Stimulated activated naive CD8-positive, alpha-beta T cell treated with anti-CD3 and anti-CD28 coated beads, Interleukin-15, amount 100 ng/mL, for 72 hours (primary cell): Measurements from ENCODE around the gene SNAP91.
"Not testable (repeated sequence)": the region's sequence is repeated elsewhere in the genome, so short reads cannot be mapped to it uniquely, and the experiment has no call there.

Experiments
- ATAC-seq: fragments of 150-1000 bp; cut with Tn5 transposase; 2 replicates; pipeline ENCODE4 v1.10.0; 2021; ENCODE audit warnings: mild to moderate bottlenecking, moderate library complexity
- DNase-seq, 2 donors: peaks; one replicate each; pipeline ENCODE4 v3.0.0; 2021 to 2022
- H3K27ac Mint-ChIP-seq, 2 donors: one replicate each; pipeline ENCODE4 v1.8.0; 2022; ENCODE audit warnings: mild to moderate bottlenecking in 2 of 2, mixed read lengths in 2 of 2, moderate library complexity in 2 of 2
- H3K27me3 Mint-ChIP-seq: one replicate; pipeline ENCODE4 v1.8.0; 2022; ENCODE audit warnings: mixed read lengths
- H3K4me1 Mint-ChIP-seq: one replicate; pipeline ENCODE4 v1.8.0; 2022; ENCODE audit warnings: mild to moderate bottlenecking, mixed read lengths
- H3K4me3 Mint-ChIP-seq, 2 donors: one replicate each; pipeline ENCODE4 v1.8.0; 2022; ENCODE audit warnings: mild to moderate bottlenecking in 2 of 2, mixed read lengths in 2 of 2, moderate library complexity in 1 of 2
- H3K9me3 Mint-ChIP-seq, 2 donors: one replicate each; pipeline ENCODE4 v1.8.0; 2022; ENCODE audit warnings: mixed read lengths in 2 of 2

SNAP91 gene

GRCh38 chr6:83597511-83597910 is 111.4 kb downstream of the SNAP91 start:
- Mint-ChIP-seq H3K4me3 (no peak overlapping the region), H3K4me1 (no peaks in the 10 kb centered on the region), H3K27me3 (peaks cover 8% of the 10 kb centered on the region), H3K9me3 (no peaks in the 10 kb centered on the region), H3K27ac (no peak overlapping the region)
- DNase-seq (no peak), ATAC-seq (no peak)

DNA sequence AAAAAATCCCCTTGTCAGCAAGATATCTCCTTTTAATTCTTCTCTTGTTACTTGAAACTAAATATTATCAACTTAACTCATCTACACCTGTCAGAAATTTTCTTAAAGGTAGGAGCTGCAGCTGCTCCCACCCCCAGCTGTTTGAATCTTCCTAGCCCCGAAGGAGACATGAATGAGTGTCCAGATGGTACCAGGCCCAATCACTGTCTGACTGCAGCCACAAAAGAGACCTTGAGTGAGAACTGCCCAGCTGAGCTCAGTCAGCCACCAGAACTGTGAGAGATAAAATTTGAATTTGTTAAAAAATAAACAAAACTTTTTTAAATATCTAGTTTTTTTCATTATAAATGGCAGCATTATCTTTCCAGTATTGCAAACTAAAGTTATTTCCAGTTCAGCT is 111.8 kb downstream of the SNAP91 start:
- DNase-seq (no peak), ATAC-seq (no peak)
- Mint-ChIP-seq H3K9me3 (no peaks in the 10 kb centered on the region), H3K27me3 (peaks cover 8% of the 10 kb centered on the region), H3K4me3 (no peak overlapping the region), H3K27ac (peak overlapping the region in 1 of 2 donors; percentile 5), H3K4me1 (no peaks in the 10 kb centered on the region)

- no peaks in the 10 kb centered on the region for H3K4me1 Mint-ChIP-seq
- no peak for ATAC-seq
- no peak overlapping the region for H3K4me3 Mint-ChIP-seq
- H3K27me3 Mint-ChIP-seq: peaks cover 8% of the 10 kb centered on the region
- H3K27ac Mint-ChIP-seq: no peak overlapping the region
- H3K9me3 Mint-ChIP-seq: no peaks in the 10 kb centered on the region
- no peak for DNase-seq
Observed at GRCh38 chr6:83594941-83595340, 114.0 kb downstream of the SNAP91 start.

DNA sequence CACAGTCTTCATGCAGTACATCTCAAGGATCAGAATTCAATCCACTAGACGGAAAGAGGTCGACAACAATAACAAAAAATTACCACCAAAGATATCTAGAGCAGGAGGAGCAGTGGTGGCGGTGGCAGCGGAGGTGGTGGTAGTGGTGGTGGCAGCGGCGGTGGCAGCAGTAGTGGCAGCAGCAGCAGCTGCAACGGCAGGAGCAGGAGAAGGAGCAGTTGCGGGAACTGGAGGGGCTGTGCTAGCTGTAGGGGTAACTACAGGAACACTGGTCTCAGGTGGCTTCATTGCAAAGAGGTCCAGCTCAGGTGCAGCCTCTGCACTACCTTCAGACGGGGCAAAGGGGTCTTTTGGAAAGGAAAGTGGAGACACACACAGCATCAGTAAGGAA is 115.5 kb downstream of the SNAP91 start:
- Mint-ChIP-seq H3K4me3 (no peak overlapping the region), H3K27ac (peak overlapping the region in 1 of 2 donors; percentile 2), H3K4me1 (no peaks in the 10 kb centered on the region), H3K9me3 (no peaks in the 10 kb centered on the region), H3K27me3 (peaks cover 13% of the 10 kb centered on the region)
- DNase-seq: no peak
- no peak for ATAC-seq

DNA sequence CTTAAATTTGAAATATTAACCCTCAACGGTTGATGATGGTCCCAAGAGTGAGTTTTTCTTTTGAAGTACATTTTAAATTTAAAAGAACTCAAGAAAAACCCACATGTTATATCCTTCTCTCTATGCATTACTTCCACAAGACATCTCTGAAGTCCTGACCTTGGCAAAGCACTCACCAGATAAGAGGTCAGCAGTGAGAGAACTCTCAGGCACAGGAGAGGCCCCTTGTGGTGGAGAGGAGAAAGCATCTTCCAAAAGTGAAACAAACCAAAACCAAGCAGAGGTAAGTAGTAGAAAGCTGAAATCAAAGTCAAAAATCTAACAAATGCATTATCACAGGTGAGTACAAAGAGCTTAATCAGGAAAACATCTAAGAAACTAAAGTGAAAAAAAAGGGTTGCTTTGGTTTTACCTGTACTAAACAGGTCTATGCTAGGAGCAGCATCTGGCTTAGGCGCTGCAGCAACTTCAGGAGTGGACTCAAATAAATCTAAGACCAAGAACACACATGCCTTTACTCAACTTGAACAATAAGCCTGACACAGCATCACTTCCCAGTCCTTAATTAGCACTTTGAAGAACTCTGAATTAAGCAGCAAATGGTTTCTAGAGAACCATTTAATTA is 116.0 kb downstream of the SNAP91 start:
- Mint-ChIP-seq H3K4me3 (no peak overlapping the region), H3K27me3 (peaks cover 14% of the 10 kb centered on the region), H3K4me1 (no peaks in the 10 kb centered on the region), H3K9me3 (no peaks in the 10 kb centered on the region), H3K27ac (peak overlapping the region in 1 of 2 donors; percentile 10)
- no peak for DNase-seq
- ATAC-seq: no peak

GRCh38 chr6:83590416-83590815 is 118.5 kb downstream of the SNAP91 start:
- Mint-ChIP-seq H3K4me3 (no peak overlapping the region), H3K4me1 (no peaks in the 10 kb centered on the region), H3K27me3 (peaks cover 14% of the 10 kb centered on the region), H3K27ac (no peak overlapping the region), H3K9me3 (no peaks in the 10 kb centered on the region)
- DNase-seq (no peak), ATAC-seq (no peak)

GRCh38 chr6:83589076-83589475 is 119.8 kb downstream of the SNAP91 start:
- ATAC-seq (no peak), DNase-seq (no peak)
- no peak overlapping the region for H3K27ac Mint-ChIP-seq
- H3K4me3 Mint-ChIP-seq: no peak overlapping the region
- H3K4me1 Mint-ChIP-seq: no peaks in the 10 kb centered on the region
- peaks cover 14% of the 10 kb centered on the region for H3K27me3 Mint-ChIP-seq
- no peaks in the 10 kb centered on the region for H3K9me3 Mint-ChIP-seq

DNA sequence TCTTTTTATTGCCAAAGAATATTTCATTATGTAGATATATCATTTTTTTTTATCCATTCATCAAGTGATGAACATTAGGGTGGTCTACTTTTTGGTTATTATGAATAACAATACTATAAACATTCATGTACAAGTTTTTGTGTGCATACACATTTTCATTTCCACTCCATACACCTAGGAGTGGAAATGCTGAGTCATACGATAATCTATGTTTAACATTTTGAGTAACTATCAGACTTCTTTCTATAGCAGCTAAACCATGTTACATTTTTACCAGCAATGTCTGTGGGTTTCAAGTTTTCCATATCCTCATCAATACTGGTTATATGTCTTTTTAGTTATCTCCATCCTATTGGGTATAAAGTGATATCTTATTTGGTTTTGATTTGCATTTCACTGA is 130.8 kb downstream of the SNAP91 start:
- H3K4me3 Mint-ChIP-seq: no peak overlapping the region
- H3K4me1 Mint-ChIP-seq: no peaks in the 10 kb centered on the region
- ATAC-seq (no peak), DNase-seq (no peak)
- no peak overlapping the region for H3K27ac Mint-ChIP-seq
- no peaks in the 10 kb centered on the region for H3K27me3 Mint-ChIP-seq
- no peaks in the 10 kb centered on the region for H3K9me3 Mint-ChIP-seq

GRCh38 chr6:83574783-83575182 is 134.1 kb downstream of the SNAP91 start:
- ATAC-seq: no peak
- no peak overlapping the region for H3K27ac Mint-ChIP-seq

GRCh38 chr6:83571663-83572185 is 137.2 kb downstream of the SNAP91 start:
- not testable (repeated sequence) for DNase-seq, H3K27me3 Mint-ChIP-seq, H3K4me3 Mint-ChIP-seq, H3K4me1 Mint-ChIP-seq, ATAC-seq, H3K27ac Mint-ChIP-seq, H3K9me3 Mint-ChIP-seq

More at GRCh38 chr6:83574783-83575182, 134.1 kb downstream of the SNAP91 start:
- Mint-ChIP-seq H3K4me3 (no peak overlapping the region), H3K9me3 (peaks cover 0 to 4% of the 10 kb centered on the region in 2 donors), H3K4me1 (no peaks in the 10 kb centered on the region), H3K27me3 (no peaks in the 10 kb centered on the region)
- no peak for DNase-seq

GRCh38 chr6:83558975-83559374 is 149.9 kb downstream of the SNAP91 start:
- no peak overlapping the region for H3K4me3 Mint-ChIP-seq
- ATAC-seq (no peak), DNase-seq (no peak)
- peaks cover 9 to 15% of the 10 kb centered on the region in 2 donors for H3K9me3 Mint-ChIP-seq
- no peaks in the 10 kb centered on the region for H3K27me3 Mint-ChIP-seq
- no peaks in the 10 kb centered on the region for H3K4me1 Mint-ChIP-seq
- H3K27ac Mint-ChIP-seq: no peak overlapping the region

DNA sequence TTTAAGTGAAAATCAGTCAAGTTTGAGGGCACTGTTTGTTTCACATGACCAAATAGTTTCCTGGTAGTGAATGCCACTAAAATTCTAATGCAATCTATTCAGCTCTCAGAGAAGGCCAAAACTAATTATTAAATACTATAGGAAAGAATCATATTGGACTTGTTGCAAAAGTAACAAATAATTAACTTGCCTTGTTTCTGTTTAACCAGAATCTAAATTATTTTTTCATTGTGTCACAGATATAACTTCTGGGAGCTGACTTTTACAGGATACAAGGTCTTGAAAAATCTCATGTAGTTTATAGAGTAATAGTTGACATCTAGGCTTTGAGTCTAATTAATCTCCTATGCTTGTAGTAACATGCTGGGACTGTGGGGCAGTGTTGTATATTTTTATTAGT is 152.0 kb downstream of the SNAP91 start:
- ATAC-seq: no peak
- Mint-ChIP-seq H3K4me1 (no peaks in the 10 kb centered on the region), H3K27me3 (no peaks in the 10 kb centered on the region), H3K9me3 (peaks cover 0 to 7% of the 10 kb centered on the region in 2 donors), H3K27ac (no peak overlapping the region), H3K4me3 (no peak overlapping the region)
- no peak for DNase-seq

GRCh38 chr6:83551748-83552147 is 157.2 kb downstream of the SNAP91 start:
- Mint-ChIP-seq H3K27me3 (peaks cover 29% of the 10 kb centered on the region), H3K9me3 (peaks cover 18 to 26% of the 10 kb centered on the region in 2 donors)
- ATAC-seq: not testable (repeated sequence)

GRCh38 chr6:83550482-83550881 is 158.4 kb downstream of the SNAP91 start:
- H3K27ac Mint-ChIP-seq, ATAC-seq, H3K4me1 Mint-ChIP-seq, DNase-seq, H3K4me3 Mint-ChIP-seq: not testable (repeated sequence)
- Mint-ChIP-seq H3K9me3 (peaks cover 18 to 26% of the 10 kb centered on the region in 2 donors), H3K27me3 (peaks cover 29% of the 10 kb centered on the region)

More at GRCh38 chr6:83551748-83552147, 157.2 kb downstream of the SNAP91 start:
- not testable (repeated sequence) for H3K27ac Mint-ChIP-seq, H3K4me1 Mint-ChIP-seq, H3K4me3 Mint-ChIP-seq, DNase-seq

DNA sequence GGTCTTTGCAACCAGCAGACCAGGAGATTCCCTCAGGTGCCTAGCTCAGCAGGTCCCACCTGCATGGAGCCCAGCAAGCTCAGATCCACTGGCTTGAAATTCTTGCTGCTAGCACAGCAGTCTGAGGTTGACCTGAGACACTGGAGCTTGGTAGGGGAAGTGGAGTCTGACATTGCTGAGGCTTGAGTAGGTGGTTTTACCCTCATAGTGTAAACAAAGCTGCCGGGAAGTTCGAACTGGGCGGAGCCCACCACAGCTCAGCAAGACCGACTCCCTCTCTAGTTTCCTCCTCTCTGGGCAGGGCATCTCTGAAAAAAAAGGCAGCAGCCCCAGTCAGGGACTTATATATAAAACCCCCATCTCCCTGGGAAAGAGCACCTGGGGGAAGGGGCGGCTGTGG is 162.3 kb downstream of the SNAP91 start:
- no peaks in the 10 kb centered on the region for H3K4me1 Mint-ChIP-seq
- H3K27me3 Mint-ChIP-seq: peaks cover 42% of the 10 kb centered on the region
- DNase-seq (no peak), ATAC-seq (no peak)
- H3K27ac Mint-ChIP-seq: no peak overlapping the region
- no peak overlapping the region for H3K4me3 Mint-ChIP-seq
- H3K9me3 Mint-ChIP-seq: peaks cover 18 to 26% of the 10 kb centered on the region in 2 donors

GRCh38 chr6:83539678-83540077 is 169.2 kb downstream of the SNAP91 start:
- ATAC-seq: no peak
- no peak for DNase-seq
- no peaks in the 10 kb centered on the region for H3K9me3 Mint-ChIP-seq
- H3K4me1 Mint-ChIP-seq: no peaks in the 10 kb centered on the region
- H3K4me3 Mint-ChIP-seq: no peak overlapping the region
- H3K27ac Mint-ChIP-seq: no peak overlapping the region
- peaks cover 24% of the 10 kb centered on the region for H3K27me3 Mint-ChIP-seq
